ENCODE measurements around the gene CEPT1.

CEPT1 gene

DNA sequence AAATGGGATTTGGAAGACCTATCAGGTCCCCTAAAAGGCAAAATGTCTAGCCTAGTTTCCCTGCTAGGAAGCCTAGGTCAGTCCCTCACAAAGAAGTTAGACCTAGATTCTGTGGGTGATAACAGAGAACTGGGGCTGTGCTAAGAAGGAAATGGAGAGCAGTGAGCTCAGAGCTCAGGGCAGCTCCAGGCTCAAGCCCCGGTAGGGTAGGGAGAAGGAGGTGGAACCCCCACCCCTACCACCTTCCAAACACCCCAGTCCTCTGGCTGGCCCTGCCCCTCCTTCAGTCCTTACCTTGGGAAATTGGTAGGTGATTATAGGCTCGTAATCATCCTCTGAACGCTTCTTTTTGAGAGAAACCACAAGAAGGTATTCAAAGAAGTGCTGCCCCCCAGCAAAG lies 59.3 kb downstream of the CEPT1 start:
- in situ Hi-C loops (cut with HindIII; ENCODE audit: low pct_unique_long_range_greater_than_20kb, low sequenced_read_pairs), result no loop called here
- no peak for TF ChIP-seq JUND (IDR thresholded peaks at IDR 0.05; ENCODE audit: low read depth)
- DNase-seq (ENCODE audit: low read depth in 1 of 2, low spot score in 1 of 2), result no peak

DNA sequence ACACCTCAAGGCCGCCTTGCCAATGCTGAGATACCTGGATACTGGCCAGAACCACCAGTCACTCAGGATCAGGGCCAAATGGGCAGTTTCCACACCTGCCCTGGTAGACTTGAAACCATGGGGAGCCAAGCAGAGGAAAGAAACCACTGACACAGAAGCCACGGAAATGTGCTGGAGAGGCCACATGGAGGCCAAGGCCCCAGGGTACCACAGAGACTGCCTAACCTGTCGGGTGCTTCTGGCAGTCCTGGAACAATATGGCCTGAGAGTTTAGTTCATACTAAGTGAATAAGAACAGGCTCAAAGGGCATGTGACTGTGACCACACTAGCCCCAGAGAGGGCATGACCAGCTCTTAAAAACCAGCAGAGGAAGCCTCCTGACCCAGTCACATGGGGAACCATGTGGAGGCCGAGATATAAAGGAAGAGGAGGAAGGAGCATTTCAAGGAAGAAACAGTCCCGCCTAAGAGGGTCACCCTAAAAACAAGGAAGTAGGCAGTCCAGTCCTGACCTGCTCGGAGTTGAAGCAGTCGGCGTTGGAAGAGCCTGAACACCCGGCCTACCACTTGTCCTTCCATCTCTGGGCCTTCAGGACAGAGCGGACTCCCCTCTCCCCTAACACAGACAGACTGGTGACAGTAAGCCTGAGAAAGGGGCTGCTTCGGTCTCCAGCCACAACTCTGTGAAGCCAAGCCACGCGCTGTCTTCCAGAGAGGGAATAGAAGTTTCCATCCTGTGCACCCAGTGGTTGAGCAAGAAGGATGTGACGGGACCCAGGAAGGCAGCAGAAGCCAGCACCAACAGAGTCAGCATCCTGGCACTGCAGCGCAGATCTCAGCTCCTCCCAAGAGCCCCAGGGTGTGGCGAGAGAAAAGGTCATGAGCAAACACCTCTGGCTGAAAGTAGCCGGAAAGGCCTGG lies 60.1 kb downstream of the CEPT1 start, which contains the start of gene DENND2D:
TSS of gene DENND2D (minus strand) at position 766 of the 921 bp plus-strand sequence. CDS start at position 579, 187 bp downstream.
- in situ Hi-C loops (cut with HindIII; ENCODE audit: low pct_unique_long_range_greater_than_20kb, low sequenced_read_pairs), result no loop called here
- TF ChIP-seq JUND (IDR thresholded peaks at IDR 0.05; ENCODE audit: low read depth), result no peak
- DNase-seq (ENCODE audit: low read depth in 1 of 2, low spot score in 1 of 2), result peak in 1 of 2 experiments; percentile 84

DNA sequence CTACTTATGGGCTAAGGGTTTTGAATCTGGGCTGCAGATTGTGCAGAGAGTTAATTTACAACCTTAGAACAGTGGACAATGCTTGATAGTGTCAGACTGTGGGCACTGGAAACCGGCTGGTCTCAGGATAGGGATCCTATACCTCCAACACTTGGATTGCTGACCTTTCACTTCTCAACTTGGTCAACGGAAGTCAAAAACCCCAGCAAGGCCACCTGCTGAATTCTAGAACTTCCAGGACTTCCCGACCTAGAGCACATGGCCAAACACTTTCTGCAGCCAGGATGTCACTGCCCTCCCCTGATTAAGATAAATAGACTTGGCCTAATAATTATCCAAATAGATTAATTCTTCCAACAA lies 60.8 kb downstream of the CEPT1 start:
- no peak for TF ChIP-seq JUND (IDR thresholded peaks at IDR 0.05; ENCODE audit: low read depth)
- in situ Hi-C loops (cut with HindIII; ENCODE audit: low pct_unique_long_range_greater_than_20kb, low sequenced_read_pairs), result no loop called here
- no peak for DNase-seq (ENCODE audit: low read depth in 1 of 2, low spot score in 1 of 2)

DNA sequence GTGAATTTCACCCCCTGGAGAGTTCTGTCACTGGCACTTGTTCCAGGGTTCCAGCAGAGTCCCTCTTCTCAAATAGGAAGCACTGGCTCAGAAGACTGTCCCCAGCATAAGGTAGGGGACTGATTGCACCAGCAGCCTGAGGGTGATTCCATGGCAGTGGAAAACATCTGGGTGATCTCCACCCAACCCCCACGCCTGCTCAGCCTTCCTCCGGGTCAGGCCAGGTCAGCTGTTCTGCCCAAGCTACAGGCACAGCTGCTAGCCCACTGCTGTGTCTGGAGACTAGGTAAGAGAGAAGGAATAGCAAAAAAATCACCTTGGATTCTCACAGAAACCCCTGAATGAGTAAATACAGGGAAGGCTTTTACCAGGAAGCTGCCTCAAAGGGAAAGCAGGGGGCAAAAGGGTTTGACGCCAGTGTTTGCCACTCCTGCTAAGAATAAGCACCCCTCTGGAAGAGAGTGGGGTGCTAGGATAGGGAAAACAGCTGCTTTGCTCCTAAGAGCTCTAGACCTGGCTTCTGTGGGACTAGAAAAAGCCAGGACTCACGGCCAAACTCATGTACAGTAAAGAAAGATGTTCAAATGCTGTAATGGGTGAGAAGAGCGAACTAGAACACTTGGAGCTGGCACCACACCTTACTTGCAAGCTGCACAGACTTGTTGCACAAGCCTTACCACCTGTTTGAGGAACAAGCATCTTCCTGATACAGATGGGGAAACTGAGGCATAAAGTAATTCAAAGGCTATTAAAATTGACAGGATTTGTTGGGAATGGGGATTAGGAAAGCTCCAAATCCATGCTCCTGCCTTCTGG lies 61.5 kb downstream of the CEPT1 start:
- TF ChIP-seq JUND (IDR thresholded peaks at IDR 0.05; ENCODE audit: low read depth), result no peak
- in situ Hi-C loops (cut with HindIII; ENCODE audit: low pct_unique_long_range_greater_than_20kb, low sequenced_read_pairs), result no loop called here
- DNase-seq (ENCODE audit: low read depth in 1 of 2, low spot score in 1 of 2), result no peak

DNA sequence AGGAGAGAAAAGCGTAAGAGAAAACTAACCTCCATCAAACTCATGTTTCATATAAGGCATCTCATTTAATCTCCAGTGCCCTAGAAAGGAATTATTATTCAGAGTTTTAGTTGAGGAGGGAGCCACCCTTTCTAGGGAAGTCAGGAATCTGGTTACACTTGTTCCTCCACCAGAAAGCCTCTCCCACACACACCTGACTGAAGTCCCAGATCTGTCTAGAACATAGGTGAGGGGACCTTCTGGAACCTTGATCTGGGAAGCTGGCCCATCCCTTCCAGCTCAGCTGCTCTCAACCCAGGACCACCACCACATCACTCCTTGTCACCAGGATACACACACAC lies 62.3 kb downstream of the CEPT1 start:
- no peak for TF ChIP-seq JUND (IDR thresholded peaks at IDR 0.05; ENCODE audit: low read depth)
- in situ Hi-C loops (cut with HindIII; ENCODE audit: low pct_unique_long_range_greater_than_20kb, low sequenced_read_pairs), result no loop called here
- DNase-seq (ENCODE audit: low read depth in 1 of 2, low spot score in 1 of 2), result peak; percentile 68 to 79

DNA sequence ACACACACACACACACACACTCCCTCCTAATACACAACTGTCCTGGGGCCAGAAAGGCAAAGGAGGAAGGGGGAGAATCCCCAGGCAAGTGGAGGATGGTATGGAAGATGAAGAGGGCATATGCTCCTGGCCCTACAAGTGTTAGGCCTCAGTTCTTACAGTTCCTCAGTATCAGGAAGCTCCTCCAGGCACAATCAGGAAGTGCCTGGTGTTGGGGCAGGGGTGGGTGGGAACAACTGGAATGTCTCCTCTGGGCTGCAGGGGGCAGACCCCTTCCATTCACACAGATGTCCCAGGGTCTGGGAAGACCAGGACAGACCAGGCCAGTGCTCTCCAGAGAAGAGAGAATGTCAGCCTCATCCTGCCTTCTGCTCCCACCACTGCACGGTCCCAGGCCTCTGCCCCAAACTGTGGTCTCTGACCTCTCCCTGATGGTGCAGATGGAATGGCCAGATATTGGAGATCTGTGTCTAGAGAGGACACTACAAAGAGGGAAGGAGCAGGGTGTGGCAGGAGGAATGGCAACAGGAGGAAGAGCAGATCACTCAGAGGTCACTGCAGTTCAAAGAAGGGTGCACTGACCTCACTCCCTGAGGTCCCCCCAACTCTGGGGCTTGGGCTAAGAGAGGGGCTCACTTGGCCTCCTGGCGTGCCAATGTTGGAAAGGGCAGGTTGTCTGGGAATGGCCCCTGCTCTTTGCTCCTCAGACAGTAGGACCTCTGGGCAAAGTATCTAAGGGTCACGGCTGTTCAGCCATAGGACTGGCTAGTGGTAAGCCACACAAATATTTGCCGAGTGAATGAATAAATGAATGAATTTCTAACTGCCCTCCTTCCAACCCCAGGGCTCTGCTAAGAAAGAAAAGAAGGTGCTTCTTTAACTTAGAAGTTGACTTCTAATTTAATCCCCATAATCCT lies 62.9 kb downstream of the CEPT1 start:
- in situ Hi-C loops (cut with HindIII; ENCODE audit: low pct_unique_long_range_greater_than_20kb, low sequenced_read_pairs), result no loop called here
- no peak for DNase-seq (ENCODE audit: low read depth in 1 of 2, low spot score in 1 of 2)
- no peak for TF ChIP-seq JUND (IDR thresholded peaks at IDR 0.05; ENCODE audit: low read depth)

DNA sequence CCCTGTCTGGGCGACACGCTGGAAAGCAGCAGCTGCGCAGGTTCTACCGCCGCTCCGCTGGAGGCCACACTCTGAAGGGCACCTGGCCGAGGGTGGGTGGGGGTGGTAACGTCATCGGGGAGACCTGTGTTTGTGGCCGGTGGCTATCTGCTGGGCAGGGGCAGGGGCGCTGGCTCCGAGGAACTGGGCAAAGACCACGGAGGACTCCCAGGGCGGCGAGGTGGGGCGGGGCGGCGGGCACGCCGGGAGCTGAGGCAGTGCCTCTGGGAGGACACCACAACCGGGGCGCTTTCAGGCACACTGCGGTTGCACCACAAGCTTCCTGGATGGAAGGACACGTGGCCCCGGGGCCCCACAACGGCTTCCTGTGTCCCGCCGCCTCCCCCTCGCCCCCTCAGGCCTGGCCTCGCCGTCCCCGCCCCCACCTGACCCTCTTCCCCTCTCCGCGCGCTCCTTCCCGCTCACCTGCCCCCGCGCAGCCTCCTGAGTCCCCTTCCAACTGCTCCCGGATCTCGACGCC lies 63.7 kb downstream of the CEPT1 start:
- no peak for TF ChIP-seq JUND (IDR thresholded peaks at IDR 0.05; ENCODE audit: low read depth)
- peak; percentile 70 to 82 for DNase-seq (ENCODE audit: low read depth in 1 of 2, low spot score in 1 of 2)
- in situ Hi-C loops (cut with HindIII; ENCODE audit: low pct_unique_long_range_greater_than_20kb, low sequenced_read_pairs), result no loop called here

DNA sequence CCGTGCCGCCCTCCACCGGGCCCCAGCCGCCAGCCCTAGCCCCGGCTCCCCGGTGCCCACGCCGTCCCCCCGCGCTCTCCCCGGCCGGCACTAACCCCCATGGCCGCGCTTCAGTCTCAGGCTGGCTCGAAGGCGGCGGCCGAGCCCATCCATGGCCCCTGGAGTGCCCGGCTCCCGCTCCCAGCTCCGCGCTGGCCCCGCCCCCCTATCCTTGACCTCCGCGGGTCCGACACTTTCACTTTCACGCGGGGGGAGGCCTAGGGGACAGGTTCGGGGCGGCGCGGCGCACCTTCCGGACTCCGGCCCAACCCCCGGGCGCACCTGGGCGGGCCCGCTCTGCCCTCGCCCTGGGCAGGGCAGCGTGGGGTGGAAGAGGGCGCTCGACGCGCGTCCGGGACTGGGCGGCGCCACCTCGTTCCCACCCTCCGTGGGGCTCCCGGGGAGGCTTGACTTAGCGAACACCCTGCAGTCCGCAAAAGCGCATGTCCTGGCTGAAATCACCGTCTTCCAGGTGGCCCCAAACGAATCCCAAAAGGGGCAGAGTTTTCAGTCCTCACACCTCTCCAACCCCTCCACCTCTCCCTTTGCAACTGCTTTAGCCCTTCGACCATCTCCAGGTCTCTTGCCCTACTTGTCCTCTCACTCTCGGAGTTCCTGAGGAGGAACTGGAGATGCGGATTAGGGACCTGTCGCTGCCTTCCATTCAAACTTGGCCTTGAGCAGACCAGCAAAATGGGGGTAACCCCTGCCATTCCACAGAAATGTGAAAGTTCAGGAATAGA lies 64.4 kb downstream of the CEPT1 start:
- TF ChIP-seq JUND (IDR thresholded peaks at IDR 0.05; ENCODE audit: low read depth), result no peak
- in situ Hi-C loops (cut with HindIII; ENCODE audit: low pct_unique_long_range_greater_than_20kb, low sequenced_read_pairs), result no loop called here
- DNase-seq (ENCODE audit: low read depth in 1 of 2, low spot score in 1 of 2), result peak; percentile 69 to 87

DNA sequence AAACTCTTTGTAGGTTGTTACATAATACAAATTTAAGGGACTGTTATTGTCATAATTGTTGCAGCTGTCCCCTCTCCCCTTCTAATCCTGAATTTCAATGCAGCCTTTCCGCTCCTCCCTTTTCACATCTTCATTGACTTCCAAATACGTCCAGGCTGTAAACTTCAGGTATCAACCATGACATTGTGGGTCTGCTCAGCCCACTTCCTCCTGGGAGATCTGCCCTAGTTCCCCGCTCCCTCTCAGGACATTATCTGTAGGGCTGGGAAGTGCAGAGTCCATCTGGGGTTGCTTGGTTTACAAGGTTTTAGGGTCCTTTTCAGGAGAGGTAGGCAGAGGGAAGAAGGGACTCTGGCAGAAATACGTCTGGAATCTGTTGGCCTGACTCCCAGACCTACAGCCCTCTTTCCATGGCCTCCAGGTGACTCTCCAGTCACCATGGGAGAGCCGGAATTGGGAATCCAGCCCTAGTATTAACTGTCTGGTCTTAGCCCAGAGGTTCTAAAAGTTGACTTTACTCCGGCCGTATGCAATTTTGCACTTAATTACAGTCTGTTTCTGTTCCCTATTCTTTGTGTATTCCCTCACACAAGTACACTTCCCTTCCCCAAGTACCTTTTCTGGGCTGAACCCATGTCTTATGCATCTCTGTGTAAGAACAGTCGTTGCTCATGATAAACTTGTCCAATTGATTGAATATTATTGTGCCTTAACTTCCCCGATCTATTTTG lies 65.1 kb downstream of the CEPT1 start:
- no peak for TF ChIP-seq JUND (IDR thresholded peaks at IDR 0.05; ENCODE audit: low read depth)
- no peak for DNase-seq (ENCODE audit: low read depth in 1 of 2, low spot score in 1 of 2)
- in situ Hi-C loops (cut with HindIII; ENCODE audit: low pct_unique_long_range_greater_than_20kb, low sequenced_read_pairs), result no loop called here

DNA sequence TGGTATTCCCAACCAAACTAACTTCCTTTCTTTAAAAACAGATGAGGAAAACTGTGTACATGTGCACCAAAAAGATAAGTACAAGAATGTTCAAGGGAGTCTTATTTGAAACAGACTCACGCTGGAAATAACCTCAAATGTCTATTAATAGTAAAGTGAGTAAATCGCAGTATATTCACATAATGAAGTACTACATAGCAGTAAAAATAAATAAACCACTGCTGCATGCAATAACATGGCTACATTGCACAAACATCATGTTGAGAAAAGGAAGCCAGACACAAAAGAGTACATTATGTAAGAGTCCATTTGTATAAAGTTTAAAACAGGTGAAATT lies 65.7 kb downstream of the CEPT1 start:
- in situ Hi-C loops (cut with HindIII; ENCODE audit: low pct_unique_long_range_greater_than_20kb, low sequenced_read_pairs), result no loop called here
- TF ChIP-seq JUND (IDR thresholded peaks at IDR 0.05; ENCODE audit: low read depth), result no peak
- DNase-seq (ENCODE audit: low read depth in 1 of 2, low spot score in 1 of 2), result no peak

DNA sequence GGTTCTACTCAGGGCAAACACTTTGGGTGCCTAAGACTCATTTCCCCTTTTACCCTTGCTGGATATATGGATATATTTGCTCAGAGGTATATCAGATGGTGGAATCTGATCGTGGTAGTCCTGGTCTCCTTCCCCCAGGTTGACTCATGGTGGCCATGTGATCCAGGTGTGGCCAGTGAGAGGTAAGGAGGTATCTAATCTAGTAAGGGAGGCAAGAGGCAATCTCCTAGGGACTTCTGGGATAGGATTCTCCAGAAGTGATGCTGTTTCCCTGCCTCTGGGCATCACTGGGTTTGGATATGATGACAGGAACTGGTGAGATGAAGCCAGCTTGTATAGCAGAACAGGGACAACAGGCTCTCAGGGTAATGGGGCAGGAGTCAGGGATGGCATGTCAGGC lies 68.9 kb downstream of the CEPT1 start:
- in situ Hi-C loops (cut with HindIII; ENCODE audit: low pct_unique_long_range_greater_than_20kb, low sequenced_read_pairs), result no loop called here
- DNase-seq (ENCODE audit: low read depth in 1 of 2, low spot score in 1 of 2), result no peak
- no peak for TF ChIP-seq JUND (IDR thresholded peaks at IDR 0.05; ENCODE audit: low read depth)
